Pancreas (tissue), 10 donors: ENCODE results near the gene DGKI. TPM values are rescaled to one million over a fixed set of nuclear protein-coding genes. Genes with fewer than 3 reads are reported as not detected.
A peak's percentile ranks its signal among the peaks of the same experiment; 100 is the strongest.

Experiments
- ATAC-seq, 4 donors: fragments of 200-7000 bp; cut with Tn5 transposase; one replicate each; pipeline versions ENCODE4 v1.8.0 to v1.9.1; 2020; ENCODE audit warnings: mild to moderate bottlenecking in 4 of 4, moderate library complexity in 4 of 4
- DNase-seq, 6 donors: peaks; one replicate each; pipeline ENCODE4 v3.0.0-alpha.2; 2020
- FAIRE-seq: peaks from 2 replicates; lab custom pipeline; 2012; peaks lifted over from hg19 to GRCh38; lab: Jason Lieb, UNC
- H3K27ac ChIP-seq, 4 donors: fragments of 200-600 bp; sonication (generic); 1 replicate in 3 of 4; 2 replicates in 1 of 4; pipeline versions ENCODE4 v1.5.0 to v1.8.0; 2020
- H3K27me3 ChIP-seq, 4 donors: fragments of 200-600 bp; one replicate each; pipeline ENCODE4 v1.8.0; 2021
- H3K36me3 ChIP-seq, 3 donors: fragments of 200-600 bp; sonication (generic) in 1 of 3; one replicate each; pipeline versions ENCODE4 v1.5.0 to v1.8.0; 2020 to 2021
- H3K4me1 ChIP-seq, 3 donors: fragments of 200-600 bp; one replicate each; pipeline ENCODE4 v1.8.0; 2021
- H3K4me3 ChIP-seq, 4 donors: fragments of 200-600 bp; sonication (generic) in 2 of 4; one replicate each; pipeline versions ENCODE4 v1.5.0 to v1.8.0; 2020 to 2021
- H3K9me3 ChIP-seq, 4 donors: fragments of 200-600 bp; one replicate each; pipeline ENCODE4 v1.8.0; 2021
- WGBS, 2 donors: extraction: QIAGEN DNeasy Blood & Tissue Kit; methylation state at CpG; one replicate each; pipeline ENCODE4 v1.1.7; 2013; 5-methylcytosine and 5-hydroxymethylcytosine counted together
- intact Hi-C, 3 donors: fragments of 100-400 bp; cut with DNase I; formaldehyde crosslinking; loops; one replicate each; pipeline versions ENCODE4 v1.11.1 to v1.14.2; 2022
- polyA plus RNA-seq, 2 donors: library from polyadenylated mRNA; stranded (reverse); fragments of 200-250 nt; gene quantifications; one replicate each; pipeline ENCODE4 v1.2.3, GENCODE V29; 2013
- total RNA-seq, 6 donors: library from RNA; stranded (reverse); fragmentation: NEBNext Ultra II Directional in 4 of 6; extraction: Animal tissue kit (Norgen Biotek cat#: 25700) in 4 of 6; gene quantifications; one replicate each; pipeline versions ENCODE4 v1.2.1 to v1.2.4, GENCODE V29; 2021 to 2023
- TF ChIP-seq, protein P1 (sequence below), 4 donors: fragments of 200-600 bp; sonication (generic) in 3 of 4; IDR thresholded peaks; one replicate each; pipeline versions ENCODE4 v1.5.0 to v1.8.0; 2021; ENCODE audit warnings: antibody characterized with exemption in 4 of 4
- donor health status: healthy with polysubstance abuse.
- donor health status: DM: no; HTN: no; CAD: no; lungs with moderate emphysema.
- donor health status: DM: no; HTN: no; CAD: no.
- donor health status: control.
- donor health status: control.
- donor health status: Bipolar disorder and iron deficiency.
- donor health status: DM: yes; HTN: yes; CAD: no.
- donor health status: DM: no; HTN: no; CAD: no.
- donor health status: DM: no; HTN: no; CAD: no.
- donor health status: DM: yes; HTN: yes; CAD: no.

DGKI gene
- total and polyA plus RNA-seq, 8 donors, result 0.04 to 0.81 (median 0.15) TPM

- FAIRE-seq, result no peak
- no peak for ATAC-seq
- H3K36me3 ChIP-seq, result no peaks in the 10 kb centered on the region
- H3K27ac ChIP-seq, result no peak overlapping the region
- DNase-seq, result no peak
- TF ChIP-seq, protein P1, sequence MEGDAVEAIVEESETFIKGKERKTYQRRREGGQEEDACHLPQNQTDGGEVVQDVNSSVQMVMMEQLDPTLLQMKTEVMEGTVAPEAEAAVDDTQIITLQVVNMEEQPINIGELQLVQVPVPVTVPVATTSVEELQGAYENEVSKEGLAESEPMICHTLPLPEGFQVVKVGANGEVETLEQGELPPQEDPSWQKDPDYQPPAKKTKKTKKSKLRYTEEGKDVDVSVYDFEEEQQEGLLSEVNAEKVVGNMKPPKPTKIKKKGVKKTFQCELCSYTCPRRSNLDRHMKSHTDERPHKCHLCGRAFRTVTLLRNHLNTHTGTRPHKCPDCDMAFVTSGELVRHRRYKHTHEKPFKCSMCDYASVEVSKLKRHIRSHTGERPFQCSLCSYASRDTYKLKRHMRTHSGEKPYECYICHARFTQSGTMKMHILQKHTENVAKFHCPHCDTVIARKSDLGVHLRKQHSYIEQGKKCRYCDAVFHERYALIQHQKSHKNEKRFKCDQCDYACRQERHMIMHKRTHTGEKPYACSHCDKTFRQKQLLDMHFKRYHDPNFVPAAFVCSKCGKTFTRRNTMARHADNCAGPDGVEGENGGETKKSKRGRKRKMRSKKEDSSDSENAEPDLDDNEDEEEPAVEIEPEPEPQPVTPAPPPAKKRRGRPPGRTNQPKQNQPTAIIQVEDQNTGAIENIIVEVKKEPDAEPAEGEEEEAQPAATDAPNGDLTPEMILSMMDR (IDR thresholded peaks at IDR 0.05), result no peak
- no peak overlapping the region for H3K4me3 ChIP-seq
- 36 to 45% methylated on average over 10 of the region's 10 CpGs for WGBS, 2 donors
- no peaks in the 10 kb centered on the region for H3K9me3 ChIP-seq
- intact Hi-C loops, result no loop called here
- H3K4me1 ChIP-seq, result no peaks in the 10 kb centered on the region
- H3K27me3 ChIP-seq, result peaks cover 0 to 3% (median 0%) of the 10 kb centered on the region in 4 donors
Observed at GRCh38 chr7:137402536-137403352, 444.0 kb downstream of the DGKI start.

DNA sequence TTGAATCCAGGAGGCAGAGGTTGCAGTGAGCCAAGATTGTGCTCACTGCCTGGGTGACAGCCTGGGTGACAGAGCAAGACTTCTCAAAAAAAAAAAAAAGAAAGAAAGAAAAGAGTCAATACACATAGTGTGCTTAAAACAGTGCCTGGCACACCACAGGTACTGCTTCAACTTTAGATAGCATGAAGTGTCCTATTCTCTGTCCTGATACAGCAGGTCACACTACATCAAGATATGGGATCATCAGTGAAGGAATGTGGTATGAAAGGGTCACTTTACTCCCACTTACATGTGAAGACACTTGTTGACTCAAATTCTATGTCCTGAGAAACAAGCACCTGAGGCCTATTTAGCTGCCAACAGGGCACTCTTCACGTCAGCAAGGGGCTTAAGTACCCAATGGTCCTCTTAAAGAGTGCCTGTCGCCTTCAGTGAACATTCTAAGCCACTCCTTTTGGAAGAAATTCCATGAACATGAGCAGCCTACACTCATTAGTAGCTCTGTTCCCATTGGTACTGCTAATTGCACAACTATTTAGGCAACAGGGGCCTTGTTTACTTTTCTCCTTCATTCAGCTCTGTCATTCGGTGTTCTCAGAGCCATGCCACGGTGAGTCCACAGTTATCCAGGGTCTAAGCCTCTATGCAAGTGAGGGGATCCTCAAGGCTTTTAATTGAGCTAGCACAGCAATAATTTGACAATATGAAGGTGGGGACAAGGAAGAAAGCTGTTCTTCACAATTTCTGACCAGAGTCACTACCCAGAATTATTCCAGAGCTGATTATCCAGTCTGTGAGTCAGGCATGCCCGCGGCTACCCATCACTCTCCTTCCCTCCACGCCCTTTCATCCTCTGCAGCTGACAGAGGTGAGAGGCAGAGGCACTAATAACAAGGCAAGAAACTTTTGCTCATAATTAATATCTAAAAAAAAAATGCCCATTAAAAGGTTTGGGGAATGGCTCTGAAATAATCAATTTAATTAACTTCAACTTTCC is 446.6 kb downstream of the DGKI start:
- WGBS, 2 donors, result 61 to 63% methylated on average over 7 of the region's 7 CpGs
- H3K27ac ChIP-seq, result no peak overlapping the region

DNA sequence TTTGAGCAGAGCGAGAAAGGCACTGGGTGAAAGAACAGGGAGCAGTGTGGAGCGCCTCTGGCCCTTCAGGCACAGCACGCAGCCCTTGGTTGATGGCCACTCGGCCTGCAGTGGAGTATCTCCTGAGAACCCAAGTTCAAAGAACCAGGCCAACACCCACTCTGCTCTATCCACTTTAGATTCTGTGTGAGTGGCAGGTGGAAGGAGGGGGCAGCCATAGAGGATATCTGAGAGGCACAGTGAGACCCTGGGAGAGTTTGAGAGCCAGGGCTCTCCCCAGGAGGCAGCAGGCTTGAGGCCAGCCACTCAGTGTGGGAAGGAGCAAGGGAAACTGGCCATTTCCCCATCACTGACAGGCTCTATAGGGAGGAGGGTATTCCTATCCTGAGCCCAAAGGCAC is 450.7 kb downstream of the DGKI start:
- WGBS, 2 donors, result 76 to 82% methylated on average over 4 of the region's 4 CpGs
- intact Hi-C loops, result no loop called here
- ATAC-seq (no peak), FAIRE-seq (no peak), DNase-seq (no peak)
- no peaks in the 10 kb centered on the region for H3K36me3 ChIP-seq
- no peak overlapping the region for H3K4me3 ChIP-seq
- H3K27me3 ChIP-seq, result no peaks in the 10 kb centered on the region
- no peaks in the 10 kb centered on the region for H3K9me3 ChIP-seq
- no peak overlapping the region for H3K27ac ChIP-seq
- H3K4me1 ChIP-seq, result no peaks in the 10 kb centered on the region
- TF ChIP-seq, protein P1 (IDR thresholded peaks at IDR 0.05), result no peak

More for the DNA sequence above, 446.6 kb downstream of the DGKI start:
- Histone ChIP-seq H3K4me3 (no peak overlapping the region), H3K27me3 (no peaks in the 10 kb centered on the region), H3K9me3 (no peaks in the 10 kb centered on the region), H3K36me3 (no peaks in the 10 kb centered on the region), H3K4me1 (no peaks in the 10 kb centered on the region)
- FAIRE-seq (no peak), DNase-seq (no peak), ATAC-seq (no peak)
- intact Hi-C loops, result no loop called here
- TF ChIP-seq, protein P1 (IDR thresholded peaks at IDR 0.05), result no peak

DNA sequence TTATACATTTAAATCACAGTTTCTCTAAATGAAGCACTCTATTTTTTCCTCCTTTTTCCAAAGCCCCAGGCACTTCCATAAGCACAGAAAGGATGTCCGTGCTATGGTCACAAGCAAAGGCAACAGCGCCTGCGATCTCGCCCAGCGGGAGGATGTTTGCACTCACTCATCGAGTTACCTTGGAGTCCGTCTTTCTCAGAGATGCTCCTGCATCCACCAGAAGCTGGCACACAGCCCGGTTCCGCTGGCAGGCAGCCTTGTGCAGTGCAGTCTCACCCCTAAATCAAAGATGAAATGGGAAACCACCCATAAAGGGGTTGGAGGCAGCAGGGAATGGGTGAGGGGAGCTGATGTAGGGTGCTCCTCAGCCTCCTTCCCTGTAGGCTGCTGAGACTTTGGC is 451.4 kb downstream of the DGKI start:
- Histone ChIP-seq H3K4me3 (no peak overlapping the region), H3K36me3 (no peaks in the 10 kb centered on the region), H3K27ac (no peak overlapping the region), H3K9me3 (no peaks in the 10 kb centered on the region), H3K4me1 (no peaks in the 10 kb centered on the region), H3K27me3 (no peaks in the 10 kb centered on the region)
- TF ChIP-seq, protein P1 (IDR thresholded peaks at IDR 0.05), result no peak
- FAIRE-seq, result no peak
- 75% methylated on average over 9 of the region's 9 CpGs for WGBS, 2 donors
- peak in 3 of 6 donors; percentile 21 to 56 (median 55) for DNase-seq
- intact Hi-C loops, result no loop called here
- no peak for ATAC-seq
